Measurements from ENCODE around the gene ACSS3. TPM values are rescaled to one million over a fixed set of nuclear protein-coding genes. Genes with fewer than 3 reads are reported as not detected.

The ACSS3 gene
- total RNA-seq, 1 experiment from 2014 or later = 7.7 TPM

DNA sequence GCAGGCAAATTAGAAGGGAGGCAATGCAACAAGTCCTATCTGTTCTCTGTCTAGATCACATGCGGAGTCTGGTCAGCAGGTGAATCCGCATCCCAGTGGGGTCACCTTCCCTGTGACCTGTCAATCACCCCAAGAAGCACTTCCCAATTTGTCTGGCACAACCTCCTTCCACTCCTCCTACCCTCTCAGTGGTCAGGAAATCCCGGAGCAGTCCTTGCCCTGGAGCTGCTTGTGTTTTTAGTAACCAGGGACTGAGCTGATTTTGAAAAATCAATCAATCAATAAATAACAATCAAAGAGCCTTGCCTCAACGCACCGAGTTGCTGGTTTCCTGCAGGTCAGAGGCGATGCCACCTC is 572 bp upstream of the ACSS3 start:
- TF ChIP-seq, protein P1, sequence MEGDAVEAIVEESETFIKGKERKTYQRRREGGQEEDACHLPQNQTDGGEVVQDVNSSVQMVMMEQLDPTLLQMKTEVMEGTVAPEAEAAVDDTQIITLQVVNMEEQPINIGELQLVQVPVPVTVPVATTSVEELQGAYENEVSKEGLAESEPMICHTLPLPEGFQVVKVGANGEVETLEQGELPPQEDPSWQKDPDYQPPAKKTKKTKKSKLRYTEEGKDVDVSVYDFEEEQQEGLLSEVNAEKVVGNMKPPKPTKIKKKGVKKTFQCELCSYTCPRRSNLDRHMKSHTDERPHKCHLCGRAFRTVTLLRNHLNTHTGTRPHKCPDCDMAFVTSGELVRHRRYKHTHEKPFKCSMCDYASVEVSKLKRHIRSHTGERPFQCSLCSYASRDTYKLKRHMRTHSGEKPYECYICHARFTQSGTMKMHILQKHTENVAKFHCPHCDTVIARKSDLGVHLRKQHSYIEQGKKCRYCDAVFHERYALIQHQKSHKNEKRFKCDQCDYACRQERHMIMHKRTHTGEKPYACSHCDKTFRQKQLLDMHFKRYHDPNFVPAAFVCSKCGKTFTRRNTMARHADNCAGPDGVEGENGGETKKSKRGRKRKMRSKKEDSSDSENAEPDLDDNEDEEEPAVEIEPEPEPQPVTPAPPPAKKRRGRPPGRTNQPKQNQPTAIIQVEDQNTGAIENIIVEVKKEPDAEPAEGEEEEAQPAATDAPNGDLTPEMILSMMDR (conservative IDR thresholded peaks at IDR 0.05; ENCODE audit: low read depth, low read length) = no peak
- TF ChIP-seq EZH2 (IDR thresholded peaks at IDR 0.05; ENCODE audit: borderline replicate concordance, low read depth, low read length, poor library complexity, severe bottlenecking) = no peak
- no peak overlapping the region for H3K27ac ChIP-seq (ENCODE audit: low read depth, low read length, poor library complexity, severe bottlenecking)
- no peaks in the 10 kb centered on the region for H3K36me3 ChIP-seq (ENCODE audit: insufficient read depth, low read length, poor library complexity, severe bottlenecking)
- no peak for DNase-seq (ENCODE audit: low spot score)
- ChIA-PET POLR2A (ENCODE audit: low non-redundant PET) (no interaction called here), CTCF (no interaction called here)
- peak overlapping the region; percentile 55 for H3K4me3 ChIP-seq (ENCODE audit: low read depth, low read length, poor library complexity, severe bottlenecking)
- BruUV-seq (replicated peaks) = no TSS peak
- intact Hi-C loops (cut with micrococcal nuclease; ENCODE audit: unreplicated experiment) = no loop called here
- H3K4me1 ChIP-seq (ENCODE audit: insufficient read depth, low read length, poor library complexity, severe bottlenecking) = peaks cover 38% of the 10 kb centered on the region
- no peaks in the 10 kb centered on the region for H3K9me3 ChIP-seq (ENCODE audit: low read depth, low read length, poor library complexity, severe bottlenecking)
- no peaks in the 10 kb centered on the region for H3K27me3 ChIP-seq (replicated peaks; ENCODE audit: insufficient read depth, low read depth, low read length, poor library complexity)

DNA sequence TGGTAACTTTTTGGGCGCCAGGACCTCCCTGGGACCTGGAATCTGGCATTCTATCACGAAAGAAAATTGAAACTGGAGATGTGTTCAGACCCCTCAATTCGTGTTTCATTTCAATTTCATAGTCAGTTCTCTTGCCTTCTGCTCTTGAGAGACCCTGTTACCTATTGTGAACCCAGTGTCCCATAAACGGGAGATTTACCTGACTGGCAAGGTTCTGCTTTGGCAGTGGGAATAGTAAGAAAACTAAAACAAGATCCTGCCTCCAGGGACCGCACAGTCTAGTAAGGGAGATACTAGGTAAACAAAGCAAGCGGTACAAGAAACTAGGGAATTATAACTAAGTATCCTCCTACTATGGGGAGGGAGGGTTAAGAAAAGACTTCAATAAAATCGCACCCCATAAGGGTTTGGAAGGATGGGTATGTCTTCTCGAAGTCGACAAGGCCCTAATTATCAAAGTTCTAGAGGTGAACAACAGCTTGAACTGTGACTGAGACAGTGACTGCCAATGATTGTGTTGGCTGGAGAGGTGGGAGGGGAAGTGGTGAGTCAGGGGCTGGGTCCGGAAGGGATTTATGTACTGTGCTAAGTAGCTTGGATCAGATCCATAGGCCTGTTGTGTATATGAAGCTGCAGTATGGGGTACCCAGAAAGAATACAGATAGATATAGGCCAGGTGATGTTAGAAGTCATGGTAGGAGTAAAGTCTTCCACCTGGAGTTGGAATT is 754 bp downstream of the ACSS3 start:
- Histone ChIP-seq H3K27me3 (replicated peaks; ENCODE audit: insufficient read depth, low read depth, low read length, poor library complexity) (no peaks in the 10 kb centered on the region), H3K9me3 (ENCODE audit: low read depth, low read length, poor library complexity, severe bottlenecking) (no peaks in the 10 kb centered on the region), H3K36me3 (ENCODE audit: insufficient read depth, low read length, poor library complexity, severe bottlenecking) (no peaks in the 10 kb centered on the region), H3K4me1 (ENCODE audit: insufficient read depth, low read length, poor library complexity, severe bottlenecking) (peaks cover 38% of the 10 kb centered on the region), H3K27ac (ENCODE audit: low read depth, low read length, poor library complexity, severe bottlenecking) (peak overlapping the region; percentile 31), H3K4me3 (ENCODE audit: low read depth, low read length, poor library complexity, severe bottlenecking) (peak overlapping the region; percentile 55)
- TF ChIP-seq, protein P1 (conservative IDR thresholded peaks at IDR 0.05; ENCODE audit: low read depth, low read length) = no peak
- no peak for TF ChIP-seq EZH2 (IDR thresholded peaks at IDR 0.05; ENCODE audit: borderline replicate concordance, low read depth, low read length, poor library complexity, severe bottlenecking)
- DNase-seq (ENCODE audit: low spot score) = peak; percentile 83
- BruUV-seq (replicated peaks) = TSS peak; percentile 47
- CTCF ChIA-PET = no interaction called here
- intact Hi-C loops (cut with micrococcal nuclease; ENCODE audit: unreplicated experiment) = no loop called here
- POLR2A ChIA-PET (ENCODE audit: low non-redundant PET) = no interaction called here

DNA sequence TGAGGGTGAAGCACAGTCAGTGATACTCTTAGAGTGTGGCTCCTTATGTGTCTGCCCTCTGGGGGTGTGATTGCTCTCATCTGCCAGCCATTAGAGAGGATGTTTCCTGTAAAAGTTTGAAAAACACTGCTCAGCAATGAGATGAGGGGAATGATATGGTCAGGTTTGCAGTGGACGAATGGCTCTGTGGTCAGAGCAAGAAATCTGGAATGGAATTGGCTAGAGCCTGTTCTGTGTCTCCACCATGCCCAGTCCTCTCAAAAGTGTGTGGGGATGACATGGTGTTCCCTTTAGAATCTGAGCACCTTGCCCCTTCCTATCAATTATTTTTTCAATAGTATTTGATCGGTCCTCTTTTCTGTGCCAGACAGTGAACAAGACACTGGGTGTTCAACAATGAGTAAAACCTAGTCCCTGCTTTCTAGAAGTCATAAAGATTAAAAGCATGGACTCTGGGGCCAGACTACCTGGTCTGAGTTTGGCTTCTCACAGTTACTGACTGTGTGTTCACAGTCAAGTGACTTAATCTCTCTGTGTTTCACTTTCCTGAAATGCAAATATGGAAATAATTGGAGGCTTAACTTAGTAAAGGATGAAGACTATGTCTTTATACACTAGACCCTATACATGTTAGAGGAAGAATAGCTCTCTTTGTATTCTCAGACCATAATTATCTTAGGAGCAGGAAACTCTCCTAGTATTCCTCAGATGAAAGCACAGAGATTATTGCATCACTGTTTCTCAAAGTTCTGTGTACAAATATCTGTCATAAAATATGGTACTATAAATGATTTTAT is 1.6 kb downstream of the ACSS3 start:
- Histone ChIP-seq H3K27me3 (replicated peaks; ENCODE audit: insufficient read depth, low read depth, low read length, poor library complexity) (no peaks in the 10 kb centered on the region), H3K27ac (ENCODE audit: low read depth, low read length, poor library complexity, severe bottlenecking) (peak overlapping the region; percentile 66), H3K4me1 (ENCODE audit: insufficient read depth, low read length, poor library complexity, severe bottlenecking) (peaks cover 38% of the 10 kb centered on the region), H3K36me3 (ENCODE audit: insufficient read depth, low read length, poor library complexity, severe bottlenecking) (no peaks in the 10 kb centered on the region), H3K4me3 (ENCODE audit: low read depth, low read length, poor library complexity, severe bottlenecking) (peak overlapping the region; percentile 55), H3K9me3 (ENCODE audit: low read depth, low read length, poor library complexity, severe bottlenecking) (no peaks in the 10 kb centered on the region)
- peak; percentile 45 for DNase-seq (ENCODE audit: low spot score)
- CTCF ChIA-PET = no interaction called here
- POLR2A ChIA-PET (ENCODE audit: low non-redundant PET) = no interaction called here
- TF ChIP-seq EZH2 (IDR thresholded peaks at IDR 0.05; ENCODE audit: borderline replicate concordance, low read depth, low read length, poor library complexity, severe bottlenecking) = no peak
- TF ChIP-seq, protein P1 (conservative IDR thresholded peaks at IDR 0.05; ENCODE audit: low read depth, low read length) = no peak
- BruUV-seq (replicated peaks) = no TSS peak
- intact Hi-C loops (cut with micrococcal nuclease; ENCODE audit: unreplicated experiment) = no loop called here

Measured in A673 (cell line).